Small intestine (tissue), 16 donors: ENCODE results near the gene CNTFR. TPM values are rescaled to one million over a fixed set of nuclear protein-coding genes. Genes with fewer than 3 reads are reported as not detected.
"Not testable (repeated sequence)": the region's sequence is repeated elsewhere in the genome, so short reads cannot be mapped to it uniquely, and the experiment has no call there.

Experiments used
- DNase-seq, 2 donors: peaks; one replicate each; pipeline versions ENCODE4 v3.0.0 to v3.0.0-alpha.2; 2013
- FAIRE-seq: peaks from 2 replicates; lab custom pipeline; 2012; peaks lifted over from hg19 to GRCh38; lab: Jason Lieb, UNC
- H3K27ac ChIP-seq, 3 donors: one replicate each; pipeline ENCODE4 v1.5.1; 2013; ENCODE audit warnings: low read length in 2 of 3, mild to moderate bottlenecking in 2 of 3, control low read depth in 1 of 3, inconsistent platforms in 1 of 3, low read depth in 1 of 3, moderate library complexity in 1 of 3
- H3K27me3 ChIP-seq, 3 donors: one replicate each; pipeline ENCODE4 v1.6.1; 2013; ENCODE audit warnings: low read length in 3 of 3, inconsistent platforms in 1 of 3; ENCODE audit not compliant: control insufficient read depth in 3 of 3, insufficient read depth in 3 of 3
- H3K36me3 ChIP-seq, 3 donors: one replicate each; pipeline ENCODE4 v1.6.1; 2013; ENCODE audit warnings: low read length in 3 of 3, inconsistent platforms in 1 of 3, low read depth in 1 of 3, mild to moderate bottlenecking in 1 of 3, moderate library complexity in 1 of 3; ENCODE audit not compliant: control insufficient read depth in 3 of 3, insufficient read depth in 2 of 3
- H3K4me1 ChIP-seq, 3 donors: one replicate each; pipeline ENCODE4 v1.6.1; 2013; ENCODE audit warnings: low read length in 2 of 3, inconsistent platforms in 1 of 3, low read depth in 1 of 3, mild to moderate bottlenecking in 1 of 3, moderate library complexity in 1 of 3; ENCODE audit not compliant: control insufficient read depth in 3 of 3, insufficient read depth in 2 of 3
- H3K4me3 ChIP-seq, 3 donors: one replicate each; pipeline ENCODE4 v1.5.1; 2013; ENCODE audit warnings: low read length in 3 of 3, control low read depth in 1 of 3, inconsistent platforms in 1 of 3, low read depth in 1 of 3, mild to moderate bottlenecking in 1 of 3, moderate library complexity in 1 of 3
- H3K9me3 ChIP-seq, 2 donors: one replicate each; pipeline ENCODE4 v1.6.1; 2013; ENCODE audit warnings: low read depth in 1 of 2, low read length in 1 of 2; ENCODE audit not compliant: control insufficient read depth in 2 of 2, insufficient read depth in 1 of 2
- WGBS, 3 donors: extraction: QIAGEN DNeasy Blood & Tissue Kit; methylation state at CpG; one replicate each; pipeline ENCODE4 v1.1.7; 2013; 5-methylcytosine and 5-hydroxymethylcytosine counted together
- long read RNA-seq, 10 donors: transcript quantifications; one replicate each; lab custom pipeline, GENCODE V29; 2026
- polyA plus RNA-seq, 4 donors: library from polyadenylated mRNA; stranded (reverse) in 3 of 4; unstranded in 1 of 4; fragments of 200-250 nt in 3 of 4; fragments of 120-200 nt in 1 of 4; gene quantifications; one replicate each; pipeline versions ENCODE4 v1.2.1 to v1.2.3, GENCODE V29; 2013
- donor health status: healthy with polysubstance abuse.
- donor health status: control.
- donor health status: control.
- donor health status: Bipolar disorder and iron deficiency.
- donor health status: healthy.

Gene CNTFR, protein sequence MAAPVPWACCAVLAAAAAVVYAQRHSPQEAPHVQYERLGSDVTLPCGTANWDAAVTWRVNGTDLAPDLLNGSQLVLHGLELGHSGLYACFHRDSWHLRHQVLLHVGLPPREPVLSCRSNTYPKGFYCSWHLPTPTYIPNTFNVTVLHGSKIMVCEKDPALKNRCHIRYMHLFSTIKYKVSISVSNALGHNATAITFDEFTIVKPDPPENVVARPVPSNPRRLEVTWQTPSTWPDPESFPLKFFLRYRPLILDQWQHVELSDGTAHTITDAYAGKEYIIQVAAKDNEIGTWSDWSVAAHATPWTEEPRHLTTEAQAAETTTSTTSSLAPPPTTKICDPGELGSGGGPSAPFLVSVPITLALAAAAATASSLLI
- polyA plus RNA-seq = 1 to 10 TPM; 1.1 to 9.3 (median 5.9) TPM
- long read RNA-seq, donor 1, partial matches to known transcripts = 9 of 11 reads
- long read RNA-seq, donor 1, other reads (novel, unspliced or antisense) = 0 of 11 reads
- long read RNA-seq, donor 2 = 0 reads
- long read RNA-seq, donor 3, partial matches to known transcripts = 0 of 1 reads
- long read RNA-seq, donor 3, other reads (novel, unspliced or antisense) = 0 of 1 reads
- long read RNA-seq, donor 4 = 0 reads
- long read RNA-seq, donor 5, partial matches to known transcripts = 0 of 1 reads
- long read RNA-seq, donor 5, other reads (novel, unspliced or antisense) = 0 of 1 reads
- long read RNA-seq, donor 6, partial matches to known transcripts = 0 of 5 reads
- long read RNA-seq, donor 6, other reads (novel, unspliced or antisense) = 0 of 5 reads
- long read RNA-seq, donor 7, partial matches to known transcripts = 0 of 6 reads
- long read RNA-seq, donor 7, other reads (novel, unspliced or antisense) = 0 of 6 reads
- long read RNA-seq, donor 8, partial matches to known transcripts = 0 of 2 reads
- long read RNA-seq, donor 8, other reads (novel, unspliced or antisense) = 0 of 2 reads
- long read RNA-seq, donor 9, partial matches to known transcripts = 0 of 1 reads
- long read RNA-seq, donor 9, other reads (novel, unspliced or antisense) = 0 of 1 reads
- long read RNA-seq, donor 10, partial matches to known transcripts = 10 of 14 reads
- long read RNA-seq, donor 10, other reads (novel, unspliced or antisense) = 0 of 14 reads

DNA sequence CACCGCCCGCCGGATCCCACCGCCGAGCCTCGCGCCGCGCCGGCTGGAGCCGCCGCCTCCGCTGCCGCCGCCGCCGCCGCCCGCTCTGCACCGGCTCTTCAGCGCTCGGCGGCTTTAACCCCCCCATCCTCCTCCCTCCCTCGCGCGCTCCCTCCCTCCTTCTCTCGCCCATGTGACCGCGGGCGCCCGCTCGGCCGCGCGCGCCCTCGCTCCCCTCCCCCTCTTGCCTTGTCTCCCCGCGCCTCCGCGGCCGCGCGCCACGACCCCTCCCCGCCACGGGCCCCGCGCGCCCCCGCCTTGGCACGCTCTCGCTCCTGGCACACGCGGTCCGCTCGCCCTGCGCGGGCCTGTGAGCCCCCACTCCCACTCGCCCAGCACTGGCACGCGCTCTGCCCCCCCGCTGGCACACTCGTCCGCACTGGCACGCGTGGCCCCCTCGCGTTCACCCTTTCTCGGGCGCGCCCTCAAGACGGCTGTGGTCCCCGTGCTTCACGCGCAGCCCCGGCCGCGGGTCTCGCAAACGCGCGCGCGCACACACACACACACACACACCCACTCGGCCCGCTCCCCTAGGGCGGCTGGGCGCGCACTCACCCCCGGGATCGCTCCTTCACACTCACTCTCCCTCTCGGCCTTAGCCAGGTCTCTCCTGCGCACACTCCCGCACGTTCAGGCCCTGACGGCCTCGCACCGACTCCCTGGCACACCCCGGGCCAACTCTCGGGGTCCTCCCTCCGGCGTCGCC lies at the start of gene CNTFR:
CNTFR (minus strand) TSS at position 89 of the 745 bp plus-strand sequence. CDS start 20,743 bp downstream, outside the sequence.
- no peak for FAIRE-seq
- H3K27ac ChIP-seq = no peak within 1 kb of the TSS

DNA sequence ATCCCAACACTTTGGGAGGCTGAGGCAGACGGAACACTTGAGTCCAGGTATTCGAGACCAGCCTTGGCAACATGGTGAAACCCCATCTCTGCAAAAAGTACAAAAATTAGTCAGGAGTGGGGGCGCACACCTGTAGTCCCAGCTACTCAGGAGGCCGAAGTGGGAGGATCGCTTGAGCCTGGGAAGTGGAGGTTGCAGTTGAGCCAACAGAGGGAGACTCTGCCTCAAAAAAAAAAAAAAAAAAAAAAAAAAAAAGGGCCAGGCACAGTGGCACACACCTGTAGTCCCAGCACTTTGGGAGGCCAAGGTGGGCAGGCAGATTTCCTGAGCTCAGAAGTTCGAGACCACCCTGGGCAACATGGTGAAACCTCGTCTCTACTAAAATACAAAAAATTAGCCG lies 49.8 kb upstream of the CNTFR start:
- 82 to 89% (median 85%) methylated on average over 8 of the region's 8 CpGs for WGBS, 3 donors
- H3K27me3 ChIP-seq, H3K9me3 ChIP-seq, FAIRE-seq, H3K27ac ChIP-seq, H3K4me3 ChIP-seq, DNase-seq: not testable (repeated sequence)
- H3K4me1 ChIP-seq = peaks cover 0 to 22% (median 3%) of the 10 kb centered on the region in 3 donors
- H3K36me3 ChIP-seq = peaks cover 0 to 16% (median 0%) of the 10 kb centered on the region in 3 donors

More for the DNA sequence above, at the start of gene CNTFR:
- Histone ChIP-seq H3K9me3 (no peaks in the 10 kb centered on the region), H3K4me3 (peak within 1 kb of the TSS in 2 of 3 donors; percentile 43 to 55), H3K36me3 (no peaks in the 10 kb centered on the region), H3K27me3 (peaks cover 9 to 93% (median 39%) of the 10 kb centered on the region in 3 donors), H3K4me1 (peaks cover 5 to 28% (median 8%) of the 10 kb centered on the region in 3 donors)
- 1% methylated on average over 45 to 104 of the region's 104 CpGs for WGBS, 3 donors
- DNase-seq = peak in 1 of 2 donors; percentile 55

DNA sequence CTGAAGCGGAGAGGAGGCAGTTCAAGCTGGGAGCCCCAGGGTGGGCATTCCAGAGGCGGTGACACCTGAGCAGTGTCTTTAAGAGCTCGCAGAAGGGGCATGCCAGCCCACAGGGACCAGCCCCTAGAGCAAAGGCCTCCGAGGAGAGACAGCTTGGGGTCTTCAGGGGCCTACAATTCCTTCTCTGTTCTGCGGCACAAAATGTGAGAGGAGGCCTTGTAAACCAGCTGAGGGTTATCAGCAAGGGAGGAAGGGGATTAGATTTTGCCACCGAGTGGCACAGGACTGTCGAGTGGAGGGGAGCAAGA lies 48.6 kb upstream of the CNTFR start:
- H3K27ac ChIP-seq = peak overlapping the region; percentile 75 to 92 (median 79)
- H3K4me1 ChIP-seq = peaks cover 0 to 21% (median 3%) of the 10 kb centered on the region in 3 donors
- WGBS, 3 donors = 2 to 14% (median 10%) methylated on average over 7 of the region's 7 CpGs
- DNase-seq = peak in 1 of 2 donors; percentile 53
- FAIRE-seq = no peak
- H3K27me3 ChIP-seq = no peaks in the 10 kb centered on the region
- peaks cover 0 to 16% (median 0%) of the 10 kb centered on the region in 3 donors for H3K36me3 ChIP-seq
- H3K9me3 ChIP-seq = no peaks in the 10 kb centered on the region
- peak overlapping the region; percentile 36 to 72 (median 70) for H3K4me3 ChIP-seq

DNA sequence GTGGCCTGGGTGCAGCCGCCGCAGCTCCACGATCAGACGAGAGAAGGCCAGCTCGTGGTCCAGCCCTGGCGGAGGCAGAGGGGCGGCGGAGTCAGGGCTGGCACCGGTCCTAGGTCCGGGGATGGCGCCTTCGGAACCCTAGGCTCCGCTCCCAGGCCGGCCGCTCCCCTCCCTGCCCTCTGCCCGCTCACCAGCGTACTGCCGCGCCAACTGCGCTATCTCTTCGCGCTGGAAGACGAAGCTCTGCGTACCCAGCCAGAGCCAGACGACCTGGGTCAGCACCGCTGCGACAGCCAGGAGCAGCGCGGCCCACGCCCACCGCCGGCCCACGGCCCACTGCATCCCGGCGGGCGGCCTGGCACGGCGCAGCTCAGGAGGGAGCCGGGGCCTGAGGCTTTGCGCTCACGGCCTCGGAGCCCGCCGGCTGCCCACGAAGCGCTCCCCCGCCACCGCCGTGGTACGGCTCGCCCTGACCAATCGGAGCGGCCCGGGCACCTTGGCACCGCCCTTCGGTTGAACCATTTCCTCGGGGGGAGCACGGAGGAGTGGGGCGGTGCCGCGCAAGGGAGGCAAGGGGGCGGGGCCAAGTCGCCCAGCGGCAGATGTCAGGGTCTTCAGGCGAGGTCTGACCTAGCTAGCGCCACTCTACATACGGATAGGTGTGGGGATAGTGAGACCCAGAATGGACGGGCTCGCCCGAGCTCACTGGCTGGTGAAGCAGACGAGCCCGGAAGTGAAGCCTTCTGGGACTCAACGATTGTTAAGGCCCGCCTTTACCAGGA lies 48.0 kb upstream of the CNTFR start, which contains the start of gene SIGMAR1:
SIGMAR1 (minus strand) TSS at position 432 of the 782 bp plus-strand sequence; CDS start at position 342, 90 bp downstream.
- no peak for FAIRE-seq

DNA sequence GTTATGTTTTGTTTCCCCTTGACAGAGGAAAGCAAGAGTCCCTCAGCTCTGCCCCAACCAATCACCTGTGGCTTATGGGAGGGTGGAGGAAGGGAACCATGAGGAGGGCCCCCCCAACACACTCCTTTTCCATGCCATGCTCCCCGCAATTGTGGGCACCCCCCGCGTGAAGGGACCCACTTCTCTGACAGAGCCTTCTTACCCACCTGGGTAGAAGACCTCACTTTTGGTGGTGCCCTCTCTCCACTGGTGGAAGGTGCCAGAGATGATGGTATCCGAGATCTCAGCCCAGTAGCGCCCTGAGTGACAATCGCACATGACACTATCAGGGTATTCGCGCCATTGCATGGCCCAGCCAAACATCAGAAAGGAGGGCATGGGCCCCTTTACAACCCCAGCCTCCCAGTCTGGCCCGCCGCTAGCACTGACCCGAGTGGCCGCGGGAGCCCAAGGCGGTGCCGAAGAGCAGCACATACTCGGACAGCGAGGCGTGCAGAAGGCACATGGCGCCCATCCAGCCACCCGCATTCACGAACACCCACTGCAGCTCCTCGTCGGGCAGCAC lies 47.3 kb upstream of the CNTFR start:
- Histone ChIP-seq H3K9me3 (no peaks in the 10 kb centered on the region), H3K27ac (peak overlapping the region; percentile 49 to 92 (median 79)), H3K4me1 (peaks cover 0 to 21% (median 3%) of the 10 kb centered on the region in 3 donors), H3K4me3 (peak overlapping the region; percentile 27 to 72 (median 70)), H3K27me3 (no peaks in the 10 kb centered on the region), H3K36me3 (peaks cover 0 to 16% (median 0%) of the 10 kb centered on the region in 3 donors)
- 1 to 5% (median 2%) methylated on average over 21 to 23 of the region's 23 CpGs for WGBS, 3 donors
- FAIRE-seq = no peak
- DNase-seq = peak in 1 of 2 donors; percentile 9

More for the DNA sequence above, 48.0 kb upstream of the CNTFR start, which contains the start of gene SIGMAR1:
- DNase-seq = peak; percentile 94 to 97
- Histone ChIP-seq H3K4me1 (peaks cover 0 to 21% (median 3%) of the 10 kb centered on the region in 3 donors), H3K27me3 (no peaks in the 10 kb centered on the region), H3K27ac (peak within 1 kb of the TSS; percentile 75 to 92 (median 79)), H3K9me3 (no peaks in the 10 kb centered on the region), H3K4me3 (peak within 1 kb of the TSS; percentile 36 to 72 (median 70)), H3K36me3 (peaks cover 0 to 16% (median 0%) of the 10 kb centered on the region in 3 donors)
- 0 to 1% (median 0%) methylated on average over 59 to 74 of the region's 74 CpGs for WGBS, 3 donors

DNA sequence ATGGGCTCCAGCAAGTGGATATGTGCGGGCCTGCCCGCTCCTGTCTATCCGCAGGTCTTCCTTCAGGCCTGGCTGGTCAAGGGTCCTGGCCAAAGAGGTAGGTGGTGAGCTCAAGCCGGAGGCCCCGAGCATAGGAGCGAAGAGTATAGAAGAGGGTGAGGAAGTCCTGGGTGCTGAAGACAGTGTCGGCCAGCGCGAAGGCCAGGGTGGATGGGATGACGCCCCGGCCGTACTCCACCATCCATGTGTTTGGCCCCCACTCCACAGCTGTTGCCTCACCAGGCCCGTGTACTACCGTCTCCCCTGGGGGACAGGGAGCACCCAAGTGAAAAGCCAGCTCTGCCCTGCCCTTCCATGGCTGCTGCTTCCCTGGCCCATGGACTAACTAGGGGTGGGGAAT lies 46.0 kb upstream of the CNTFR start:
- FAIRE-seq = no peak

More for the DNA sequence above, 46.0 kb upstream of the CNTFR start:
- Histone ChIP-seq H3K36me3 (peaks cover 0 to 16% (median 0%) of the 10 kb centered on the region in 3 donors), H3K27ac (no peak overlapping the region), H3K27me3 (peaks cover 0 to 5% (median 0%) of the 10 kb centered on the region in 3 donors), H3K4me1 (peaks cover 0 to 21% (median 3%) of the 10 kb centered on the region in 3 donors), H3K4me3 (no peak overlapping the region), H3K9me3 (no peaks in the 10 kb centered on the region)
- no peak for DNase-seq
- 90 to 92% (median 90%) methylated on average over 14 of the region's 14 CpGs for WGBS, 3 donors
